Measurements from ENCODE around the gene KLF12.

- TF ChIP-seq CTCF (IDR thresholded peaks at IDR 0.05; ENCODE audit: low read length) = no peak
- TF ChIP-seq EZH2 (IDR thresholded peaks at IDR 0.05; ENCODE audit: borderline replicate concordance, low read length) = no peak
Measured at GRCh38 chr13:74154981-74155380, 20.8 kb upstream of the KLF12 start.
